GM21526 (cell line): ENCODE results near the gene VILL.

Experiments used
- ATAC-seq: cut with Tn5 transposase; IDR thresholded peaks from one replicate; pipeline ENCODE4 v1.9.1; 2021; ENCODE audit warnings: moderate library complexity; ENCODE audit not compliant: unreplicated experiment, low FRiP score

Gene VILL

DNA sequence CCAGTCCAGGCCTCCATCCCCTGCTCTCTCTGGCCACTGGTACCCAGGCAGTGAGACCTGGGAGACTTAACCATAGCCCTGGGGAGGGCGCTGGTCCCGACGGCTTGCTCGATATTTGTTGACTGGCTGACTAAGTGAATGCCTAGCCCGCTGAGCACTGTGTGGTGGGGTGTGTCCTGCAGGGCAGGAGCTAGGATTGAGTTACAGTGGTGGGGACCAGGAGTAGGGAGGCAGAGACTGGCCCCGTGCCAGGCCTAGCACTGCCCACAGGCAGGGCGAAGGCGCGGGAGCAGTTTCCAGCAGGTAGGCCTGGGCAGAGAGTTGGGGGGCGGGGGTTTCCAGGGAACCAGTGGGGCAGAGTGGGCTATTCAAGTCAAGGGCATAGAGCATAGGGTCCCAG lies at the start of gene VILL:
TSS of gene VILL (plus strand) at position 260 of the 400 bp plus-strand sequence. CDS start 2,887 bp downstream, outside the sequence.
- ATAC-seq = no peak

DNA sequence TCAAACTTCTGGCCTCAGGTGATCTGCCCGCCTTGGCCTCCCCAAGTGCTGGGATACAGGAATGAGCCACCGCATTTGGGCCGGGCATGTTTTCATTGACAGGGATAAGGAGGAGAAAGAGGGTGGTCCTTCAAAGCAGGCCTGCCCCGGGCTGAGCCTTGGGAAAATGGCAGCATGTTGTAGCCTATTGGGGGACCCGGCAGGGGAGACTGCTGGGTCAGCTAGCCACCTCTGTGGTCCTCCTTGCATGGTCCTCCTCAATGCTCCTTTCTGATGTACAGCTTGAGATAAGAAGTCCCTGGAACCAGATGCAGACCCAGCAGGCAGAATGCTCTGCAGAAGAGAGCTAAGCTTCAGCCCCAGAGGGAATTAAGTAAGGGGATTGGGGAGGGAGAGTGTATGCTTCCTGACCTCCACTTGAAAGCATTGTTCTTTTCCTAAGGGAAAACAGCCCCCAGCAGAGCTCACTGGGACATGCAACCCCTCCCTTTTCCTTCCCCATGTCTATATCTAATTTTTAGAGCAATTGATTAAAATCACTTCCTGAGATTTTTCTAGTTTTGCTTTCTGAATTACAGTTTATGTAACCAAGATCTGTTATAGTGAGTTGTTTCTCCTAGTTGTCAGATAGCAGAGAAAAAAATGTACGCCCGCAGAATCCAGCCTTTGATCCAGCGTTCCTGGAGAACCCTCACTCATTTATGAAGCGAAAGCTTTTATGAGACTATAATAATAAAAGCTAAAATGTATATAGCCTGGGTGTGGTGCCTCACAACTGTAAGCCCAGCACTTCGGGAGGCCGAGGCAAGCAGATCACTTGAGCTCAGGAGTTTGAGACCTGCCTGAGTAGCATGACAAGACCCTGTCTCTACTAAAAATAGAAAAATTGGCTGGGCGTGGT lies 48.7 kb upstream of the VILL start:
- ATAC-seq = no peak

DNA sequence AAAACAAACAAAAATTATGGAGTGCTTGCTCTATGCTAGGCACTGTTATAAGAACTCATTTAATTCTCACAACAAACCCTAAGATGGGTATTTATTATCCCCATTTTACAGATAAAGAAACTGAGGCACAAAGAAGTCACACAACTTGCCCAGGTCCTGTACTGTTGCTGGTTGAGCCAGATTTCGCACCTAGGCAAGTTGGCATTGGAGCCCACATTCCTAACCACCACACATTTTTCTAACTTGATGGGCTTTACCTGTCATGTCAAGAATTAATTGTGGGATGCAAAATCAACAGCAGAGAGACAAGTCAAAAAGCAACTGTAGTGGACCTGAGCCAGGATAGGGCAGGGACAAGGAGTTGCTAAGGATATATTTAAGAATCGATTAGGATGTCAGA lies 47.9 kb upstream of the VILL start:
- ATAC-seq = no peak

DNA sequence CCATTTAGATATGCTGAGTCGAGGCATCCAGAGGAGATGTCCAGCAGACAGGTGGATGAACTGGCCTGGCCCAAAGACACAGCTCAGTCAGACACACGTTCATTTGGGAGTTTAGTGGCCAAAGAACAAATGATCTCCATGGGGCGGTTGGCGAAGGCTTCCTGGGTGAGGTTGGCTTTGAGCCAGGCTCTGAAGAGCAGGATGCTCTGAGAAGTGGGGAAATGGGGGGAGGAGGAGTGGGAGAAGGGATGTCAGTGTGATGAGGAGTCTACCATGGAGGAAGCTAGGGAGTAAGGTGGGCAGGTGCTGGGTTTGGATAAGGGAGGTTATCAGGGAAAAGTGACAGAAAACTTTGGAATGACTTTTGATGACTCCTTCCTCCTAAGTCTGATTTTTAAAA lies 47.5 kb upstream of the VILL start:
- ATAC-seq = no peak

DNA sequence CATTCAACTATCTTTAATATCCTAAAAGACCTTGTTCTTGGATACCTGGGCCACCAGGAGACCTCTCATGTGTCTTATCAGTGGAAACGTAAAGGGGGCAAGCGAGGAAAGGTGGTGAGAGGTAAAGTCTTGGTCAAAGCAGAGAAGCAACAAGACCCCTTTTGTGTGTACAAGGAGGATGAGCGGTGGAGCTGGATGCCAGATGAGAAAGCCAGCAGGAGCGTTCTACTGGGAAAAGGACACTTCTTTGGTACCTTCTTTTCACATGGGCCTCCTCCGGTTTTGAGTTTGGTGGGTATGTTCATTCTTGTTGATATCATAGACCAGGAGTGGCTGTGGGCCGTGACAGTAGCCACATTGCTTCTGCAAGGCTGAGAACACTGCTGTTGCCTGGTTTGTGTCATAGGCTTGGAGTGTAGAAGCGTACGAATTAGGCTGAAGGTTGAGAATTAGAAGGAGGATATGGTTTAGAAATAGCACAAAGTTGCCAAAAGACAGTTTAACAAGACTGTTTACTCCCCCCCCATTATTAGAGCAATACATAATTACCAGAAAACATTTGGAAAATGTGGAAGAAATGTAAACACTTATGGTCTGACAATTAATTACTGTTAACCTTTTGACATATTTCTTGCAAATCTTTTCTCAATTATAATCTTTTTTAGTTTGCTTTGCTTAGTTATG lies 46.8 kb upstream of the VILL start:
- ATAC-seq = no peak

DNA sequence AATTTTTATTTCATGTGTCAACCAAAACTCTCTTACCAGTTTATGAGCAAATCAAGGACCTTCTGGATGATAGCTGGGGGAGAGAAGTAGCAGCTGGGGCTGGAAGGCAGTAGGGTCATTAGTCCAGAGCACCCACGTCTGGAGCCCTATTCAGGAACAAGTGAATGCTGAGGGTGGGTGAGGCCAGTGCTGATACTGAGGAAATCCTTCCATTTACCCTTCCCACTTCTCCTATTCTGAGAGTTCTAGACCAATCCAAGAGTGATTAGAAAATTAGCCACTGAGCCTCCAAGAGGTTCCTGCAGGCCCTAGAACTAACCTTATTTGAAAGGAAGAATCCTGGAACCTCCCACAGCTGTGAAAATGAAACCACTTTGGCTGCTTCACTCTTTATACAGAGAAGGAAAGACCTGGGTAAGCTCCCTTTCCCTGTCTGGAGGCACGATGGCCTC lies 46.2 kb upstream of the VILL start:
- no peak for ATAC-seq

DNA sequence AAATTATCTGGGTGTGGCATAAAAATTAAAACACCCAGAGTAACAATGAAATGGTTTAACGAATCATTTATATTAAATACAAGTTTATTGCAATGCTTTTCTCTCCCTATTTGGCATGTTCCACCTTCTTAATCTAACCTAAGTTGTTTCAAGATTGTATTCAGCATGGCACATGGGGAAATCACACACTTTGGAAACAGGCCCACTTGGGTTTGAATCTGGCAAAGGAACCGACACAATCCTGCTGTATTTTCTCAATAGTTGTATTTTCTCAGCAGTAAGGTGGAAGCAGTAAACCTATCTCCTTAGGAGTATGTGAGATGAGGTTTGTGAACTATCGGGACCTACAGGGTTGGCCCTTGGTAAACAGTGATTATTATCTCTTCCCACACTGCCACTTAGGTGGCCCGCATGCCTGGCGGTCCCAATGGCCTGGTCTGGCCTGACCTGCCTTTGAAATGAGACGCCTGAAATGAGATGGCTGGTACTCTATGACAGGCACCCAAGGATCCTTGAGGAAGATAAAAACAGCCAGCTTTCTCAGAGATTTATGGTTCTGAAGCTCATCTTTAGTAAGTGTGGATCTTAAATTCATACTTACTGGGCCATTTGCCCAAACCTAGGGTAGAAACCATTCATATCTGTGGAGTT lies 45.3 kb upstream of the VILL start:
- no peak for ATAC-seq

DNA sequence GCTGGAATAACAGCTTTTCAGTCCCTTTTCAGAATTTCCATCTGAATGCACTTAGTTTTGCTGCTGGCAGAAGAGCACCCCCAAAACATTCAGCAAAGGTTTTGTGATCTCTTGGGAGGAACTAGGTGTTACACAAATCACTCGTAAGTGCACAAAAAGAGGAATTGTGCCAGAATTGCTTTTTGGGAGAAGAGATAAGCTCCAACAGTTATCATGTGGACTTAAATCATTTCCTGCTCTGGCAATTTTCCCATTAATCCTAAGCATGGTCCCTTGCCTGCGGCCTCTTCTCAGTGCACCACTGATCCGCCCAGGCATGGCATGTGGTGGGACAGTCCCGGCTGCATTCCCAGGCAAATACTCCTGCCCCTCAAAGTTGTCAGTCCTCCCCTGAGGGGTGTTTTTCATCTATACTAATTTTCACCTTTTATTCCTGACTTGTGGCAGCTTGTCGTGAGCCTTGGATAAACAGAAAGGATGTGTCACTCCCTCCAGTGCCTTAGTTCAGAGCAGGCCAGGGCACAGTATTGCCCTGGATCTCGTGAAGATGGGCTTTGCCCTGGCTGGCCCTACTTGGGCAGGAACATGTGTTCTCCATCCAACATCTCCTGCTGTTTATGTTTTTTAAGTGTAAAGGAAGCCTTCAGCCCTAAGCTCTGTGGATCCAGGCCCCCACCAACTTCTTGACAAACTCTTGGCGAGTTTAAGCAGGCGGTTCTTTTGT lies 44.6 kb upstream of the VILL start:
- no peak for ATAC-seq

DNA sequence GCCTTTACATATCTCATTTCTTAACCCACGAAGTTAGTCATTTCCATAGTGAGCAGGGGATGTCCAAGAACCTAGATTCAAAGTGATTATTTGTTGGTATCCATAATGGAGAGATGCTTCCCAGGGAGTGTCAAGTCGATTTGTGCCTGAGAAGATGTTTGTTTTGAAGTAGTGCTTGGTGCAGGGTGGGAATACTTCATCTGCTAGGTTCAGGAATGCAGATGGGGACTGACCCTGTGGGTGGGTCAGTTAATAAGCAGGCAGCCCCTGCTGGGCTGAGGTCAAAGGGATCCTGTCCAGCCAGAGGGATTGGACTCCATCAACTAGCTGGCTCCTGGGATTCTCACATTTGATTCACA lies 44.1 kb upstream of the VILL start:
- ATAC-seq = no peak

DNA sequence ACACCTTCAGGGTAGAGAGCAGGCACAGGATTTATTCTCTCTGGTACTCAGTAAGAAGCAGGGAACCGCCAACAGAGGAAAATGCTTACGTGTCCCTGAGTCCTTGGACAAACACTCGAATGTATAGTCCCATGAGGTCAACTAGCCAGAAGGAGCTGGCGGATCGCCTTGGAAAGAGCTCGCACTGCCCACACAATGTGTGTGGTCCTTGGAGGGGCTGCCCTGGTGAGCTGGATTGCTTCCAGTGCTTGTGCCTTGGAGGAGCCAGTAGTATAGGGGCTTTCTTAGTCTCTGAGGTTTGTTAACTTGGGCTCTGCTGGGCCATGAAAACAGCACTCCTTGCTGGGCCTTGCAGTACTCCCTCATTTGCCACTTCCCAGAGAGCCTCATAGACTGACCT lies 40.7 kb upstream of the VILL start:
- ATAC-seq = no peak

DNA sequence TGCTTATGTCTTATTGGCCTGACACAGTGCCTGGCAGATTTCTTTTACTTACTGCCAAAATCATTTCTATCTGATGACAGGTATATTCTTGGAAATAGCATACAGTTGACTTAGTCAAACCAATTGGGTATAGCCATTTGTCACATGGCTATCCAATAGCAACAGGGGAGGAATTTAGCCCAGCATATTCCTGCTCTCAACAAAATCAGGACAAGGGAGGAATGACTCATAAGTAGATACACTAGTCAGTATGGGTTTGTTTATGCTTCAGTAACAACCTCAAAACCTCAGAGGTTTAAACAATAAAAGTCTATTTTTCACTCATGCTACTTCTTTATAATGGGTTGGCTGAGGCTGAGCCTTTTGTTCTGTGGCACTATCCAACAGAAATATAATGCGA lies 38.0 kb upstream of the VILL start:
- no peak for ATAC-seq

DNA sequence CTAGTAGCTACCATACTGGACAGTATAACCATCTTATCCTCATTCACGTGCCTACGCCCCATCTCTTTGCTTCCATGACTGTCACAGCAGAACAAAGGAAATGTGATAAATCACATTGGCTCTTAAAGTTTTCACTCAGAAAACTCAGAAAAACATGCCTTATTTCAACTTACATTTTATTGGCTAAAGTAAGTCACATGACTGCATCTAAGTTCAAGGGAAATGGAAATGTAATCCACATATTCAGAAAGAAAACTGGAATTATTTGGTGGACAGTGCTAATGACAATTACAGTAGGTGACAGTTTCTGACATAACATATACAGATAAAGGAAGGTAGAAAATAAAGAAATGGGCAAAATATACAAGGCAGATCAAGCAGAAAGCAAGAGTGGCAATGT lies 37.4 kb upstream of the VILL start:
- ATAC-seq = no peak

DNA sequence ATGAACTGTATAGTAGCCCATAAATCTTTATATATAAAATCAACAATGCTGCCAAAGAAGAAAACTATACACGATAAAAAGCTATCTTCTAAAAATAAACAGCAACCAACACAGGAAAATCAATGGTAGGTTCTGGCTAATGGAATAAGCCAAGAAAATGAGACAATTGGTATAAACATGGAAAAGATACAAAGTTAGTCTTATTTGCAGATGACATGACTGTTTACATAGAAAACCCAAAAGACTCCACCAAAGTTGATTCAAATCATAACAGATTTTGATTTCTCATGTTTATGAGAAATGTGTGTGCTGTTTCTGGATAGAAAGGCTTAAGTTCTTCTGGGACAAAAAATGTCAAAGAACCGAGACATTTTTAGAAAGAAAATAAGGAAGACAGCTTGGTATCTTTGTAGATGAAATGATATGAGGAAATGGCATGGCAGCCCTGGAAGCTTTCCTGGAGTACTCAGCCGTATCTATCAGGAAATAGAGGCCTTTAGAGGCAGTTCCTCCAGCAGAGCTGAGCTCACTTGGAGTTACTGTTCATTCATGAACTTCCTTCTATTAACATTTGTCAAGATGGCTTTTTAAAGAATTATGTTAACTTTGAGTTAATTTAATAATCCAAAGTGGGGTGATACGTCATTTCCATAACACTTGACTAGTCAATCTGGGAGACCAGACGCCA lies 36.7 kb upstream of the VILL start:
- ATAC-seq = no peak

DNA sequence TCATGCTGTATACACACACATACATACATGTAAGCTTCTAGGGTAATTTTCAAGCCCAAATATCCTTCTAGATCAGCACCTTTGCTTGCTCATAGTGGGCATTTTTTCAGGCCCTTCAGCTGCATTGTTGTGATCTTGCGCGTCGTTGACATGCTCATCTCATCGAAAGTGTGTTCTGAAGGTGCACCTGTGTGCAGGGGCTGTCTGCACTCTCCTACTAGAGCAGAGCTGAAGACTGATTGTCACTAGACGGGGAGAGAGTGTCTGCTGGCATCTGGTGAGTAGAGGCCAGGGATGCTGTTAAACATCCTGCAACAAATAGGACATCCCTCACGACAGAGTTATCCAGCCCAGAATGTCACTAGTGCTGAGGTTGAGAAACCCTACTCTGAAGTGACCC lies 35.7 kb upstream of the VILL start:
- no peak for ATAC-seq

DNA sequence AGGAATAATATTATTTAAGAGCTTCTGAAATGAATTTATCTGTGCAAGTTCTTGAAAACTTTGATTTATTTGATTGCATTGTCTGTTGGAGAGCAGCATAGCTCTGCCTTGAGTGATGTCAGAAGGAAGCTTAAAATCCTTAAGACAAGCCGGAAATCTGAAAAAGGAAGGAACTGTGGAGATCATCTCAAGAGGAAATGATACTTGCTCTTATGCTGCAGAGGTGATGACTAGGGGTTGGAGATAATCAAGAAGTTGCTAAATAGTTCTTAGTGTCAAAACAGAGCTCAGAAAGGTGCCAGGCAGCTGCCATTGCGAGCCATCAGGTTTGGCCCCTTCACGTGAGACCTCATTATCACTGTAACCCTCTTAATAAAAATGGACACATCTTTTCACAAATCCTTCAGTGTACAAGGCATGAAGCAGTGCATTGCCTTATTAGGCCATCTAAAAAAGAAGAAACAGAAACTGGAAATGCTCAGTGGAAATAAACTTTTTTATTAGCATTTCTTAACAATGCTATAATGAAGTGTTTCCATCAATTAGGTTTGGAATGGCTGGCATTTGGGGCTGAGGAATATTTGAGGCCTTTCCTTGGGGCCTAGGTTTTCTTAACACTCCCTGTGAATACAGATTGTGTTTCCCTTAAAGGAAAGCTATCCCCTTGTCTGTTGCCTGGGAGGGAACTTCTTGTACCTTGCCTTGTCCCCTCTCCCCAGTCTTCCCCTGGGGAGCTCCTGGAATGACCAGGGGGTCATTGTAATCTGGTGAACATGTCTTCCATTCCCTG lies 34.5 kb upstream of the VILL start:
- no peak for ATAC-seq

DNA sequence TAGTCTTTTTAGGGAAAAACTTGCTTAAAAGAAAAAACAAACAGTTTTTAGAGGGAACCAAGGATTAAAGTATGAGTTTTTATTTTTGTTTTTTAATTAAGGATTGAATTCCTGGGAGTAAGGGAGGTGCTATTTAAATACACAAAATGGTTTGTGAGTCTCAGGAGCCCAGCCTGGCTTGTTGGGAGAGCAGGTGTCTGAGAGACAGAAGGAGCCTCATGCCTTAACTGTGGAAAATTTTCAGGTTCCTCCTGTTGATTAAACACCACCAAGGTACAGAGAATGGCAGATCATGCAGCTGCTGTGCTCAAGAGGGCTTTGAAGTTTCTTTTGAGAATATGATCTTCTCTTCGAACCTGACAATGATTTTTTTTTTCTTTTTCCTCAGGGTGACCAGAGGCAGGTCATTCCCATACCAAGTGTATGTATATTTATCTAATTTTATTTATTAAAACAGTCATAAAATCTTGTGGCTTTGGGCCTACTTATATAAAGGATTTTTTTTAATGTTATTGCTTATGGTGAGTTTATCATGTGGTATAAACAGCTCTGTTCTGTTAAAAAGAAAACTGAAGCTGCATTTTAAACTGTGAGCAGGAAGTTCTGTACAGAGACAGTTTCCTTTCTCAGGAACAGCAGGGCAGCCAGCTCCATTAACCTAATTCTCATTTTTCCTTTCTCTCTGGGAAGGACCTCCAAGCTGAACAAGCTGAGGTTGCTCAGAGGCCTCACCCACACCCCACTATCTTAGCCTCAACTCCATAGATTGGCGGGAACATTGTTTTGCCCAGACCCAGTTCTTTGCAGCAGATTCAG lies 33.7 kb upstream of the VILL start:
- ATAC-seq = no peak

DNA sequence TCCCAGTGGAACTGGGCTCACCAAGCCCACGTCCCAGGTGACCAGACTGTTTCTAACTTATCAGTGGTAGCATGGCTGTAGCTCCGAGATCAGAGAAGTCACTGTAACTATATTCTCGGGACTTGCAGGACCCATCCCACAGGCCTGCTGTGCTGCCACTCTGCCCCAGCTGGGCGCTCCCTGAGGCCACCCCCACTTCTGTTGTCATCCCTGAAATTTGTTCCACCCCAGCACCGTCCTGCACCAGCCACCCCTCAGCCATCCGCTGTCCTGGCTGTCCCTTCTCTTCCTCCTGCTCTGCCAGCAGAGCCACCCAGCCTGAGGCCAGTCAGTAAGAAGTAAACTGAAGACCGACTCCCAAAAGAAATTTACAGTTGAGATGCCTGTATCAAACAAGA lies 33.0 kb upstream of the VILL start:
- no peak for ATAC-seq

DNA sequence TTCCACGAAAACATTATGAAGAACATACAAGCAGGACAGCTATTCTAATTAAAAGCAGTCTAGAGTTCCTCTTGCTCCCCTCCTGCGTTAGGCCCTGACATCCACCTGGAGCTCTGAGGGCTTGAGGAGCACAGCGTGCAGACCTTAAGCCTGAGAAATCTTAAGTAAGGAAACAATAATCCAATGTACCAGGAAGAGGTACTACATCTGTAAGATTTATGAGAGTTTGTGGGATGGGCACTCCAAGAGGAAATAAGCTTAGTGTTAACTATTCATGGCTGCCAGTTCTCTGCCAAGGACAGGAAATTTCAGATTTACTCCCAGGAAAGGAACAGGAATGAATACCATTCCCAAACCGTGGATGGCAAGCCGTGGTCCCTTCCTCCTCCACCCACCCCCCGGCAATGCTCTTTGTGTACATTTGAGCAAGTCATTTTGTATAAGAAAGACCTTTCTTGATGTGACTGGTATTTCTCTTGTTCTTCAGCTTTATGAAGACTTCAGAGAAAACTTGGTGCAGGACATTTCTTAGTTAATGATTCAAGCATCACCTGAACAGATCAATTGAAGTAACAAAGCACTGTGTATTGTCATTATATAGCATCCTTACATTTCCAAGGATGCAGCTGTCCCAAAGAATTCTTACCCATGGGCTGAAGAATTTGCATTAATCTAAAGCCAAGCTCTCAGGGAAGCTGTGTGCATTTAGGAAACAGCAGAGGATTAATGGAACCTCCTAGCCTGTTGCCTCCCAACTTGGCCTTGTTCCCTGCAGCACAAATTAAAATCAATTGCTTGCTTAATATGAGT lies 28.8 kb upstream of the VILL start:
- ATAC-seq = no peak
